GM21360 (cell line): ENCODE data around the gene WFS1.

Experiments
- ATAC-seq: cut with Tn5 transposase; IDR thresholded peaks from one replicate; pipeline ENCODE4 v1.9.1; 2021; ENCODE audit warnings: mild to moderate bottlenecking, moderate library complexity; ENCODE audit not compliant: unreplicated experiment

WFS1 gene

DNA sequence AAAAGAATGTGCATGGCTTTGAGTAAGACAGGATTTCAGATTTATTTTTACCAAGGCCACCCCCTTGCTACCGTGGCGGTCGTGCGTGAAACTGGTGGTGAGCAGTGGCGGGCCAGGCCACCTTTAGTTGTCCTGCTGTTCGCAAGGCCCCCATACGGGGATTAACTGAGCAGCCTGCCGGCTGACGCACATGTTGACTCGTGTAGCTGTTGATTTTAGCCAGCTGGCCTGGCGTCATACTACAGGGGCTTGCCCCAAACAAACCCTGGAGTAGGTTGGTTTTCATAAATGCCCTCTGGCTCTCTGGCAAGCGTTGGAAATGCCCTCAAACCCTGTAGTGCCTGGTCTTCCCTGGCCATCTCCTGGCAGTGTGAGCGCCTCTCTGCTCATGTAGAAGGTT is 28.4 kb downstream of the WFS1 start:
- no peak for ATAC-seq

DNA sequence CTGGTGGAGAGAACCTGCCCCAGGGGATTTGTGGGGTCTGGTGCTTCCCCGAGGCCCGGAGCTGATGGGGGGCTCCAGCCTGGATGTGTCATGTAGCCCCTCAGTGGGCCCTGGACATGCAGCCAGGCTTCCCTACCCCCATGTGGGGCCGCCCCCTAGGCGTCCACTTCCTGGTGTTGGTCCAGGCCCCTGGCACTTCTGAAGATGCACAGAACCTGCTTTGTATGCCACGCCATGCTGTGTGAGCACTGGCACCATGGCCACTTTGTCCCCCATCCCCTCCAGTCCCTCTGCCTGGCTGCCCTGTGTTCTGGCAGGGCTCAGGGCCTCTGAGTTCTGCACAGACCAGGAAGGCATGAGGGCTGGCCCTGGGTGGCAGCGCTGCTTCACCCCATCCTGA is 29.2 kb downstream of the WFS1 start:
- no peak for ATAC-seq

DNA sequence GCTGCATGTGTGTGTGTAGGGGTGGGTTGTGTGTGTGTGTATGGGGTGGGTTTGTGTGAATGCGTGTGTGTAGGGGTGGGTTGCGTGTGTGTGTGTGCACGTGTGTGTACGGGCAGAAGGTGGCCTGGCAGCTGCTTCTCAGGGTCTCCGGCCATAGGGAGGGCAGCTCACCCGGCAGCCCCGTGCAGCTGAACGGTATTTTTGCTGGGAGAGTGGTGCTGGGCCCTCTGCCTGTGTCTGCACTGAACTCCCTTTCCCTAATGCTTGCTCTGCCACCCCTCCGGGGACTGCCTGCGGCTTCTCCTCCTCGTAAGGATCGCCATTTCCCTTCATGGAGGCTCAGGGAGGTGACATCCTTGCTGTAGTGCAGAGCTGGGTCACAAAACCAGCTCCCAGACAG is 30.2 kb downstream of the WFS1 start:
- ATAC-seq, result no peak

DNA sequence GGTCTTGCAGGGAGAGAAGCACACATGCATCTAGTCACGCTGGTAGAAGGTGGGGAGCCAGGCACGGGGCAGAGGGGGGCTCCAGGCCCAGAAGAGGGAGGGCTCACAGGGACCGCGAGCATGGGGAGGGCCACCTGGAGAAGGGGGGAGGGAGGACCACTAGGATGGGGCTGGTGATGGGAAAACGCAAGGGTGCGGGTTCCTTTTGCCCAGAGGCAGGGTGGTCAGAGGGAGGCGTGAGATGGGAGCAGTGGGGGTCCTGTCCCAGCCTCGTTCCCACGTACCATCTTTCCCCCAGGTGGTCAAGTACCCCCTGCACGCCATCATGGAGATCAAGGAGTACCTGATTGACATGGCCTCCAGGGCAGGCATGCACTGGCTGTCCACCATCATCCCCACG is 30.7 kb downstream of the WFS1 start:
- ATAC-seq, result no peak

DNA sequence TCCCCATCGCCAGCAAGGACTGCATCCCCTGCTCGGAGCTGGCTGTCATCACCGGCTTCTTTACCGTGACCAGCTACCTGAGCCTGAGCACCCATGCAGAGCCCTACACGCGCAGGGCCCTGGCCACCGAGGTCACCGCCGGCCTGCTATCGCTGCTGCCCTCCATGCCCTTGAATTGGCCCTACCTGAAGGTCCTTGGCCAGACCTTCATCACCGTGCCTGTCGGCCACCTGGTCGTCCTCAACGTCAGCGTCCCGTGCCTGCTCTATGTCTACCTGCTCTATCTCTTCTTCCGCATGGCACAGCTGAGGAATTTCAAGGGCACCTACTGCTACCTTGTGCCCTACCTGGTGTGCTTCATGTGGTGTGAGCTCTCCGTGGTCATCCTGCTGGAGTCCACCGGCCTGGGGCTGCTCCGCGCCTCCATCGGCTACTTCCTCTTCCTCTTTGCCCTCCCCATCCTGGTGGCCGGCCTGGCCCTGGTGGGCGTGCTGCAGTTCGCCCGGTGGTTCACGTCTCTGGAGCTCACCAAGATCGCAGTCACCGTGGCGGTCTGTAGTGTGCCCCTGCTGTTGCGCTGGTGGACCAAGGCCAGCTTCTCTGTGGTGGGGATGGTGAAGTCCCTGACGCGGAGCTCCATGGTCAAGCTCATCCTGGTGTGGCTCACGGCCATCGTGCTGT is 31.5 kb downstream of the WFS1 start:
- ATAC-seq, result no peak

DNA sequence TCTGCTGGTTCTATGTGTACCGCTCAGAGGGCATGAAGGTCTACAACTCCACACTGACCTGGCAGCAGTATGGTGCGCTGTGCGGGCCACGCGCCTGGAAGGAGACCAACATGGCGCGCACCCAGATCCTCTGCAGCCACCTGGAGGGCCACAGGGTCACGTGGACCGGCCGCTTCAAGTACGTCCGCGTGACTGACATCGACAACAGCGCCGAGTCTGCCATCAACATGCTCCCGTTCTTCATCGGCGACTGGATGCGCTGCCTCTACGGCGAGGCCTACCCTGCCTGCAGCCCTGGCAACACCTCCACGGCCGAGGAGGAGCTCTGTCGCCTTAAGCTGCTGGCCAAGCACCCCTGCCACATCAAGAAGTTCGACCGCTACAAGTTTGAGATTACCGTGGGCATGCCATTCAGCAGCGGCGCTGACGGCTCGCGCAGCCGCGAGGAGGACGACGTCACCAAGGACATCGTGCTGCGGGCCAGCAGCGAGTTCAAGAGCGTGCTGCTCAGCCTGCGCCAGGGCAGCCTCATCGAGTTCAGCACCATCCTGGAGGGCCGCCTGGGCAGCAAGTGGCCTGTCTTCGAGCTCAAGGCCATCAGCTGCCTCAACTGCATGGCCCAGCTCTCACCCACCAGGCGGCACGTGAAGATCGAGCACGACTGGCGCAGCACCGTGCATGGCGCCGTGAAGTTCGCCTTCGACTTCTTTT is 32.2 kb downstream of the WFS1 start:
- ATAC-seq, result no peak

DNA sequence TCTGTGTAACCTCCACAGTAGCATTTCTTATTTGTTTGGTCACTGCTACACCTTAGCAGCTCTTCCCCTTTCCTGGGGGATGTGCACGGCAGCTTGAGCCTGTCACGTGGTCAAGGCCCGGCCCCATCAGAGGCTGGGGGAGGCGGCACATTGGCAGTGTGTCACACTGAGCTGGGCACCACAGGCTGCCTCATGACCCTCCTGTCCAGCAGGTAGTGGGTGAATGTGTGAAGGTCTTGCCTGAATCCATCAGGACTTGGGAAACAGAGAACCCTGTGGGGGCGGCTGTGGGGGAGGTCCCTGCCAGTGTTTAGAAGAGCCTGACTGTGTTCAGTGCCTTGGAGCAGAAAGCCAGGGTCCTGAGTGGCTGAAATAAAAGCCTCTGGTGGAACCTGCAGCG is 33.2 kb downstream of the WFS1 start:
- no peak for ATAC-seq

DNA sequence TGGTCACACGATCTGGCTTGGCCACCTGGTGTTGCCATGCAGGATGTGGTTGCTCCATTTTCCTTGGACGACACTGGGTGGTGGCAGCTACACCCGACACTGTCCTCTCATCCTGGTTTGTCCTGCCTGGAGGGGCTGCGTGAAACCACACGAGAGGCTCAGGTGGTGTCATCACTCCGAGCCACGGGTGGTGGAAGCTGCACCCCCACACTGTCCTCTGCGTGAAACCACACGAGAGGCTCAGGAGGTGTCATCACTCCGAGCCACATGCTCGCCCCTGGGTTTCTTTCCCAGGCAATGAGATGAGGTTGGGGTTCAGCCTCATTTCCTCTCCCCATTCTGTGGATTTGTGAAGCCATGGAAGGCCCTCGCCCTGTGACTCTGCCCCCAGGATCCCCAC is 34.3 kb downstream of the WFS1 start:
- no peak for ATAC-seq

DNA sequence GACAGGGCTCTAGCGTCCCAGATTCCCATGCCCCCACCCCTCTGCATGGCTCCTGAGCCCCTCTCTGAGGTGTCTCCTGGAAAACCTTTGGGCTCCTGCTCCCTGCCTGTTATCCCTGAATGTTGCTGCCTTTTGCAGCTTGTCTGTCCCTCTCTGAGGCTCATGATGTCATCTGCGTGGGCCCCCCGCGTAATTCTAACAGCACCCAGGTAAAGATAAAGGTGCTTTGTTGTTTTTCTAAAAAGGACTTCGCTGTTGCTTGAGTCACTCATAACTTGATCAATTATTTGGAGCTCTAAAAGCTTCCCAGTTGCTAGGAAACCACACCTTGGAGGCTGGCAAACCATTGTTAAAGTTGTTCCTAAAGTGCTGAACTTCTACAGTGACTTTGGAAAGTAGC is 36.6 kb downstream of the WFS1 start:
- ATAC-seq, result no peak

DNA sequence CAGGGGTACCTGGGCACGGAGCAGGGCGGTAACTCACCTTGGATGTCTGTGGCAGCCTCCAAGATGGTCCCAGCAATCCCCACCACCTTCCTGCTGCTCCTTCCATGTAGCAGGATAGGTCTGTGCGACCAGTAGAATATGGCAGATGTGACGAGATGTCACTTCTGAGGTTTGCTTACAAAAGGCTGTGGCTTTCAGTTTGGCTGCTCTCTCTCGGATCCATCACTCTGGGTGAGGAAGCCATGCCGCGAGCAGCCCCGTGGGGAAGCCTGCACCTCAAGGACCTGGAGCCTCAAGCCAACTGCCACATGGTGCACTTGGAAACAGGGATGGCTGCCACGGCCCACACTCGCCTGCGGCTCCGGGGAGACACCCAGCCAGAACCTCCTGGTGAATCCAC is 37.6 kb downstream of the WFS1 start:
- ATAC-seq, result no peak

DNA sequence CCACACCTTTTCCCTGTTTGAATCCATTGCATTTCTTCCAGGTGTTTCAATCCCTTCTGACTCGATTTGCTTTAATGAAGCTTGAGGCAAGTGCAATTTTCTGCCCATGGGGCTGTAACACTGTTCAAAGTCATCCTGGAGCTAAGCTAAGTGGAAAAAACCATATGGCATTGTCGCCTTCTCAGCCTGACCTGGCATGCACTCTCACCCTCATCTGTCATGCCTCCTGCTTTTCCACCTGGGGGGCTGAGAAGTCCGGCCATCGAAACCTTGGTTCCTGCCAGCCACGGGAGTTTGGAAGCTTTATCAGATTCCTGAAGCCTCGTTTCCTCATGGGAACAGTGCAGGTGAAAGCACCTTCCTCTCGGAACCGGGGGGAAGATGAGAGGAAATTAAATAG is 38.2 kb downstream of the WFS1 start:
- no peak for ATAC-seq

DNA sequence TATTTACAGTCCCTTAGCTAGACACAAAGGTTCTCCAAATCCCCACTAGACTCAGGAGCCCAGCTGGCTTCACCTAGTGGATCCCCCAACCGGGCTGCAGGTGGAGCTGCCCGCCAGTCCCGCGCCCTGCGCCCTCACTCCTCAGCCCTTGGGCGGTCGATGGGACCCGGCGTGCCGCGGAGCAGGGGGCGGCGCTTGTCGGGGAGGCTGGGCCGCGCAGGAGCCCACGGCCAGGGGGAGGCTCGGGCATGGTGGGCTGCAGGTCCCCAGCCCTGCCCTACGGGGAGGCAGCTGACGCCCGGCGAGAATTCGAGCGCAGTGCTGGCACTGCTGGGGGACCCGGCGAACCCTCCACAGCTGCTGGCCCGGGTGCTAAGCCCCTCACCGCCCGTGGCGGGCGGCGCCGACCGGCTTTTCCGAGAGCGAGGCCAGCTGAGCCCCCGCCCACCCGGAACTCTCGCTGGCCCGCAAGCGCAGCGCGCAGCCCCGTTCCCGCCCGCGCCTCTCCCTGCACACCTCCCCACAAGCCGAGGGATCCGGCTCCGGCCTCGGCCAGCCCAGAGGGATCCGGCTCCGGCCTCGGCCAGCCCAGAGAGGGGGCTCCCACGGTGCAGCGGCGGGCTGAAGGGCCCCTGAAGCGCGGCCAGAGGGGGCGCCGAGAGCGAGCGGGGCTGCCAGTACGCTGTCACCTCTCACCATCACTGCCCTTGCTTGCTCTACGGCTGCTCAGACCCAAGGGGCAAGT is 39.4 kb downstream of the WFS1 start:
- no peak for ATAC-seq

DNA sequence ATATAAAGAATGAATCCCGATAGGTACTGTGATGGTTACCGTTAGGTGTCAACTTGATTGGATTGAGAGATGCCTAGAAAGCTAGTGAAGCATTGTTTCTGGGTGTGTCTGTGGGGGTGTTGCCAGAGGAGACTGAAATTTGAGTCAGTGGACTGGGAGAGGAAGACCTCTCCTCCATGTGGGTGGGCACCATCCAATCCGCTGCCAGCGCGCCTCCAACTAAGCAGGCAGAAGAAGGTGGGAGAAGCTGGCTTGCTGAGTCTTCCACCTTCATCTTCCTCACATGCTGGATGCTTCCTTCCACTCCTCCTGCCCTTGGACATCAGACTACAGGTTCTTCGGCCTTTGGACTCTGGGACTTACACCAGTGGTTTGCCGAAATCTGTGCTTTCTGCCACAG is 40.1 kb downstream of the WFS1 start:
- no peak for ATAC-seq

DNA sequence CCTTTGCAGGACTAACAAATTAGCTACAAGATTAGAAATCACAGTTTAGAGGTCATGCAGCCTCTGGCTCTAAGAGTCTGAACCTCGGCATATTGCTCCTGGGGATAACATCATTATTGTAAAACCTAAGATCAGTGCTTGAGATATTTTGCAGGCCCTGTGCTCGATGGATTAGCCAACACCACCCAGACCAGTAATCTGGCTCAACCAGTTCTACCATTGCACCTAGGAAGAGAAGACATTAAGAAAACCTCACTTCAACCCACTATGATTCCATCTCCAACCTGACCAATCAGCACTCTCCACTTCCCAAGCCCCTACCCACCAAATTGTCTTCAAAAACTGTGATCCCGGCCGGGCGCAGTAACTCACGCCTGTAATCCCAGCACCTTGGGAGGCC is 43.6 kb downstream of the WFS1 start:
- ATAC-seq, result no peak

DNA sequence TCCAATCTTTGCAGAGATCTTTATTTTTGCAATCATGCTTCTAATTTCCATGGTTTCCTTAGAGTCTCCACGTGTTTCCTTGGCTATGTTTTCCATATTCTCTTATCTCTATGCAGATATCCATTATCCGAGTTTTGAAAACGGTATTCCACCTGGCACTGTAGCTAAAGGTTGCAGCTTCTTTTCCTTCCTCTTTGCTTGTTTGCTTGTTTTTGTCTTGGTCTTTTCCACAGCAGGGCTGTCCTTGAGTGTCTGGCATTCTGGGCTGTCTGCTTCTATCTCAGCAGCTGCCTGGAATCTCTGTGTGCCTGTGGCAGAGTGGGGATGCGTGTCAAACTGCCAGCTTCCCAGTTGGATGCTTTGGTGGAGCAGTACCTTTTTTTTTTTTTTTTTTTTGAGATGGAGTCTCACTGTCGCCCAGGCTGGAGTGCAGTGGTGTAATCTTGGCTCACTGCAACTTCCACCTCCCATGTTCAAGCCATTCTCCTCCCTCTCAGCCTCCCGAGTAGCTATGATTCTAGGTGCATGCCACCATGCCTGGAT is 46.9 kb downstream of the WFS1 start:
- no peak for ATAC-seq

DNA sequence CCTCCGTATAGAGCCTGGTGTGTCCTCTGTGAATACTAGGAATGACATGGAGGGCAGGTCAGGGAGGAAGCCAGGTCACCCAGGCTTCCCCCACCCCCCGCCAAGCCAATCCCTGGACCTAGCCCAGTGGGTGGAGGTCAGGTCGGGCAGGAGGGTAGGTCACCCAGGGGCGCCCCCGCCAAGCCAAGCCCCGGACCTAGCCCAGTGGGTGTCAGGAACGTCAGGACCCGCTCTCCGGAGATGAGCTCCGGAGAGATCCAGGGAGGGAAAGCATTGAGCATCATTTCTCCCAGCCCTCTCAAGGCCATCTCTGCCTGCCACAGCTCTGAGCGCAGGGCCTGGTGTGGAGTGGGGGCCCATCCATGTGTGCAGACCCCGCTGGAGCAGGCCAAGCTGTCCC is 48.6 kb downstream of the WFS1 start:
- no peak for ATAC-seq

DNA sequence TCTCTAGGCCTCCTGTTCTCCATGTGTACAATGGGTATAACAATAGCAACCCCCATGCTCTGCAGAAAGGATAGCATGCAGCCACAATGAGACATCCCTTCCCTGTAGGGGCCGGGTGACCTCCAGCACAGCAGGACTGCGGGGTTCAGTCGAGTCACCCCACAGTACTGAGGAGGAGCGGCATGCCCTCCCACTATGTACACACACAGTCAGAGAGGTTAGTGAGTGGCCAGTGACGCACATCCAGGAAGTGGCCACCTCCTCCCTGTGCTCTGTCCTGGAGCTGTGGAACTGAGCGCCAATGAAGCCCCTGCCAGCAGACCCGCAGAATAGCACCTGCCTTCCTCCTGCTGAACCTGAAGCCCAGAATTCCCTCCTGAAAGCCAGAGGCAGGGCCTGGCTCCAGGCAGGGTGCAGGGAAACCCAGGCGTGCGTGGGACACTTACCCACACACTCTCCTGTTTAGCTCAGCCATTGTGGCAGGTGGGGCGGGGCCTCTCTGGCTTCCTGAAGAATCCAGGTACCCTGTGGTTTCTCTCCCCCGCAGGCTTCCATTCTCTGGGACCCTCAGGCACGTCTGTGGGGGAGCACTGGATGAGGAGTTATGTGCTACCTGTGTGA is 50.0 kb downstream of the WFS1 start:
- ATAC-seq, result no peak

DNA sequence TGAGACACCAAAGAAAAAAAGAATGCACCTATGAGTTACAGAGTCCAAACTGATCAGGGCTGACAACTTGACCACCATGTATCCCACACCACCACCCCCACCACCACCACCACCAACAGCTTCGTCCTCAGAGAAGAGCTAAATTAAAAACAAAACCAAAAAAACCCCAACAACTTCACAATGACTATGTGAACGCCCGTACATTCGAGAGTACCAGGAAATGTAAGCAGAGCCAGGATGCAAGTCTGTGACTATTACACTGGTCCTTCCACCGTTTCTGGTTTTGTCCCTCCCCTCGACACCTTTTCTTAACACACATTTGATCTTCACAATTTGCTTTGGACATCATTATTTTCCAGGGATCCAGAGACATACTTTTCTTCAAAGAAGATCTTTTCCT is 51.0 kb downstream of the WFS1 start:
- ATAC-seq, result no peak

DNA sequence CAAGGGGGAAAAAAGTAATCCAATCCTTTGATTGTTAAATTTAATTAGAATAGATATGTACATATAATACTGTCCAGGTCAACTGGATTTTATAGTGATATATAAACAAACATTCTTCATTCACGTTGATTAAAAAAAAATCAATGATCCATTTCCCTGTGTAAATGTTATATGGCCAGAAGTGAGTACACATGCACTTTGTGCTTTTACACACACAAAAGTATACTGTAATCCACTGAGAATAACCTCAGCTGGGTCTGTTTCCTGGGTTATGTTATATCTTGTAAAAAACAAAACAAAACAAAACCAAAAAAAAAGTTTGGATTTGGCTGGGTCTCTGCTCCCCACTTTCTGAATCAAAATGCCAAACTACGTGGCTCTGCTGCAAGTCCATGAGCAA is 51.7 kb downstream of the WFS1 start:
- ATAC-seq, result no peak

DNA sequence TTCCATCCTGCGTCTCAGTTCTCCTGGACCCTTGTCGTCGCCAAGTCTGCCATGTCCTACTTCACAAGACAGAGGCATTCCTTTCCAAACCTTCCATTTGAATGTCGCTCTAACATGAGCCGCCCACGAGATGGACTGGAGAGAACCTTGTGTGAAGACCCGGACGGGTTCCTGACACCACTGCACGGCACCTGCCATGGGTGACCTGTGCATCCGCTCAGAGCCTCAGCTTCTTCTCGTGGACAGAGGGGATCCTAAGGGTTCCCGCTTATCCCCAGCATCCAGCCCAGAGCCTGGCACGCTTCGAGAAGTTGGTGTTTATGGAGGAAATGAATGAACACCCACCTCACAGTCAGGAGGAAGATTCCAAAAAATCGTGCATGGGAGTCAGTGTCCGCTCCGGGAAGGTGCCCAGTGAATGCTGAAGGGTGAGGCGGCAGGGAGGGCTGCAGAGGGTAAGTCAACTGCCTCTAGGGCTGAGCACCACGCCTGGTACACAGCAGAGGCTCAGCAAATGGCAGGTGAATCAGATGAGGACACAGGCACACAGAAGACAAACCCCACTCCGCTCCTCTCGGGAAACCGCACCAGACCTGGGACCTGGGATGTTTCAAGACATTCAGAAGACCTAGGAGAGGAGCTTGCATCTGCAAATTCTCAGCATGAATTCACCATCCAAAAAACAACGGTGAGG is 52.6 kb downstream of the WFS1 start:
- no peak for ATAC-seq
